A673 (cell line): ENCODE data around the gene PFKL.

ENCODE experiments used
- CTCF ChIP-seq: fragments of 300-800, 200-600 bp; sonication (generic); conservative IDR thresholded peaks from 2 replicates; pipeline ENCODE4 v1.5.1; 2017; ENCODE audit warnings: low read depth, mild to moderate bottlenecking, antibody characterized with exemption, low read length, moderate library complexity, mixed read lengths
- EZH2 ChIP-seq: fragments of 200-600 bp; sonication (generic); IDR thresholded peaks from 2 replicates; pipeline ENCODE4 v1.6.1; 2017; ENCODE audit warnings: borderline replicate concordance, low read depth, mild to moderate bottlenecking, mixed read lengths, antibody characterized with exemption, low read length; ENCODE audit not compliant: poor library complexity, severe bottlenecking

GRCh38 chr21:44258056-44258725 lies 41.7 kb upstream of the PFKL start:
- TF ChIP-seq CTCF (no peak), EZH2 (no peak)
